Stimulated activated CD8-positive, alpha-beta memory T cell treated with anti-CD3 and anti-CD28 coated beads, Interleukin-7, amount 100 ng/mL, for 4 hours (primary cell): ENCODE data around the gene TCEA2.
"Not testable (repeated sequence)": the region's sequence is repeated elsewhere in the genome, so short reads cannot be mapped to it uniquely, and the experiment has no call there.

ENCODE experiments used
- DNase-seq, 2 donors: peaks; one replicate each; pipeline ENCODE4 v3.0.0-alpha.2; 2020; ENCODE audit warnings: low read depth in 2 of 2

The TCEA2 gene

DNA sequence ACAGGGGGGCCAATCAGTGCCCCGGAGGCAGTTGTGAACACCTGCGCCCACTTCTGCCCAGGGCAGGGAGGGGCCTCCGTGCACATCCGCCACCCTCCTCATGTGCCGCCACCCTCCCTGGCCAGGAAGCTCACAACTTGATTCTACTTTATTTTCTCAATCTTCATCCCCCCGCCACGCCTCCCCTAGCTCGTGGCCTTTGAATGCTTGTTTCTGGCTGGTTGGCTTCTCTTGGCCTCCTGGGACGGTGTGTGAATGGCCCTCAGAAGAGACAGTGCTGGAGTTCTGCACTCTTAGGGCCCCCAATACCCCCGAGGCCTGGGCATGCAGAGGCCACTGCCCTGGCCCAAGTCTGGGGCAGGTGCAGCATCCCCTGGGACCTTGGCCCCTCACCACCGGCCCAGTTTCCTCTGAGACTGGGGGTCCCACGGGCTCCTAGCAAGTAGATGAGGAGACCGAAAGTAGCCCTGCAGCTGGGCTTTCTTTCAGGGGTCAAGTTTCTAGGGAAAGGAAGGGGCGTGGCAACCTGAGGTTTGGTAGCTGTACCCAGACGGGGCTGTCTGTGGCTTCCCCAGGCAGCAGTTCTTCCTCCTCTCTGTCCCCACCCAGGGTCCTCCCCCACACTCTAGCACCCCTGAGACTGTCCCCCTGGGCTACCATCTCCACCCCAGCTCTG, 15.0 kb downstream of the TCEA2 start:
- peak; percentile 28 to 46 for DNase-seq

DNA sequence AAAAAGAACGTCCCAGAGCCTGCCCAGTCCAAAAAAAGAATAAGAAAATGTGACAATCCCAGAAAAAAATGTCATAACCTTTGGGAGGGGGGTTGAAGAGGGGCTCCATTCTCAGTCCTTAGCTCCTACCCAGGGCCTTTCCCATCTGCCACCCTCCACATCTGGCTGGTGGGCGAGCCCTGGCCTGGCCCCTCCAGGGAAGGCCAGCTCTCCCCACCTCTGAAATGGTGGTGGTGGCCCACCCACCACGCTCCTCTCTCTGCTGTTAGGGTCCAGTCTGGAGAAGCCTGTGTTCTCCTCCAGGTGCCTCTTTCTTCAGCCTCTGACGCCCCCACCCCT, 15.9 kb downstream of the TCEA2 start:
- no peak for DNase-seq

DNA sequence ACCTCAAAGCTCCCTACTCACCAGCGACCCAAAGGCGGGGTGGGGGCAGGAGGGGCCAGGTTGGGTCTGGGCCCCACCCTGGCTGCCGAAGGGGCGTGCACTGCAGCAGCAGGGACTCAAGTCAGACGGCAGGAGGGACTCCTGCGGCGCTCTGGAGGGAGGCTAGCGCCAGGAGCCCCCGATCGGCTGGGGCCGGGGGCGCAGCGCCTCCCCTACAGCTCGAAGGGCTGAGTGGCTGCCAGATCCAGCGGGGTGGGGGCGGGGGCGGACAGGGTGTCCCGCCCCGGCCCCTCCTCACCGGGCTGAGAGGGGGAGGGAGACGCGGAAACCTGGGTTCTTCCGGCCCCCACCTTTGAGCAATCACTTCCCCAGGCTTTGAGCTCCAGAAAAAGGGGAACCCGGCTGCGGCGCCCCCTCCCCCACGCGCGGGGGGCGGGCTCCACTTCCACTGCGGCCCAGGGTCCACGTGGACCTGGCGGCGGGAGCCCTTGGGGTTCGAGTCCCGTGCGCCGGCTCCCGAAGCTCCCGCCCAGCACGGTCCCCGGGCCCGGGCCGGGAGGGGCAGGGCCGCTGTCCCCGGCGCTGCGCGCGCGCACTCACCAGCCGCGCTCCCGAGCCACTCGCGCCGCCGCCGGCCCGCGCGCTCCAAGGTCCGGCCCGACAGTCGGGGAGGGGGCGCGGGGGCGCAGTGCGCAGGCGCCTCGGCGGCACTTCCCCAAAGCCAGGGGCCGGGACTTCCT, 16.4 kb downstream of the TCEA2 start, which contains the start of gene RGS19:
TSS of gene RGS19 (minus strand) at position 246 of the 740 bp plus-strand sequence. CDS start 2,632 bp downstream, outside the sequence.
- peak; percentile 41 to 68 for DNase-seq

DNA sequence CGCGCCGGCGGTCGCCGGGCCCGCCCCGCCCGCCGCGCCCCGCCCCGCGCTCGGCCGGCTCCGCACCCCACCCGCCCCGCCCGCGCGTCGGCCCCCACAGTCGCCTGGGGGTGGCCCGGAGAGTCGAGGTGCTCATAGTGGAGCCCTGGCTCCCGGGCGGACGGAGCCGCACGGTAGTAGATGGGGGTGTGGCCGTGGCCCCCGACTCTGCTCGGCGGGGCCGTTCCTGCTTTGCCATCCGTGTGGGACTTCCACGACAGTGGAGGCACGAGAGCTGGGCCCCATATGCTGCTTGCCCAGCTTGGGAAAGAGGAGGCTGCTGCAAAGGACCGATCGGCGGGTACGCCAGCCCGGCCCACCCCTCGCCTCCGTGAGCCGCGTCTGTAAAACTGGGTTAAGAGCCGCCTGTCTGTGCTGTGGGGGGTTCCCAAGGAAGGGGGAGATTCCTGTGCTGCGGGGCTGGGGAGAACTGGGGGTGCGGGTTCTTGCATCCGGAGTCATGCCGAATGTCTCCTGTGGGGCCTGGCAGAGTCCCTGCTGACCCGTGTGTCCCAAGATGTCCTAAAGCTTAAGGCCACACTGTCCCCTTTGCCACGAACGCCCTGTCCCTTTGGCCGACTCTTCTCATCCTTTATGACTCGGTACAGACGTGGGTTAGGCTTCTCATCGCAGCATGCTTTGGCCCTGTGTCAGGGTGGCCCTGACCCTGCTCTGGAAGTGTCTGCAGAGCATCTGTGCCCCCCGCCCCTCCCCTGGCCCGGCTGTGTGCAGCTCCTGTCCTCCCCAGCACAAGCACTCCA, 17.2 kb downstream of the TCEA2 start, which contains the start of gene OPRL1:
TSS of gene OPRL1 (plus strand) at position 70 of the 800 bp plus-strand sequence. CDS start 12,639 bp downstream, outside the sequence.
- no peak for DNase-seq

DNA sequence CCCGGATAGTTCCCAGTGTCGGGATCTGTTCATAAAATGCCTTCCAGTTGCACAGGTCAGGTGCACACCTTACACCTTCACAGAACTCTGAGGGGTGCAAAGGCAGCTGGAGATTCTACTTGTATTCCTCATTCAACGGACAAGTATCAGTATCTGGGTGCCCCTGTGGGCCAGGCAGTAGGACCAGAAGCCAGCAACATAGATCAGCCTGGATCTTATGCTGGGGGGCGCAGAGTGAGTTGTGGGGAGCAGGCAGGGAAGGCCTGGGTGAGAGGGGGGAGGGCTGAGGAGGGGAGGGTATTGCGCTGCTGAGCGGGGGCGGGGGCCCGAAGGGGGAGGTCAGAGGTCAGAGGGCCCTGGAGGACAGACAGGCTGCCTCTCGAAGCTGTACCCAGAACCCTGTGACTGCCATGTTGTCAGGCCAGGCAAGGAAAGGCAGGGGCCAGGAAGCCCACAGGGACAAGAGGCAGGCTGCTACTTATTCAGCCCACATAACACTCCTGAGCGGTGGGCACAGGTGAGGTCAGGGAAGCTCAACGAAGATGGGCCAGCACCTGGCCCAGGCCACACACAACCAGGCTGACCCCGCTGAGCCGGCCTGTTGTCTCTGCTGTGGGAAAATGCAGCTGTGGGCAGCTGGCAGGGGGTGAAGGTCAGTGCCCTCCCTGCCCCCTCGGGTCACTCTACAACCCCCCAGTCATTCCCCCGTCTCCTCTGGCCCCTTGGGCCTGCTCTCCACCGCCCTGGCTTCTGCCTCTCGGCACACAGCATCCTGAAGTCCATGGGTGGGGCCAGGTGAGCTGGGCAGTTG, 18.0 kb downstream of the TCEA2 start:
- no peak for DNase-seq

DNA sequence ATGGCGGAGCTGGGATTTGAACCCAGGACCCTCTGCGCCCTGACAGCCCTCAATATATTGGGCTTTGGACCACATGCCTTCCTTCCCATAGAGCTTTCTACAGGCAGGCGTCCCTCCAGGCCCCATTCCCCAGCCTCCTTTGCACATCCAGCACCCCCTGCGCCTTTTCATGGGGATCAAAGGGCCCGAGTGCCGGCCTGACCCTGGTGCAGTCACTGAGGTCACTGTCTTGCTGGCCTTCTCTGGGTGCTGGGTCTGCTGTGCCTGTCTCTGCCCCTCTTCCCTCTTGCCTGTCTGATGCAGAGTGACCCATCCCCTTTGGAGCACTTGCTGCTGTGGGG, 18.6 kb downstream of the TCEA2 start:
- DNase-seq: no peak

DNA sequence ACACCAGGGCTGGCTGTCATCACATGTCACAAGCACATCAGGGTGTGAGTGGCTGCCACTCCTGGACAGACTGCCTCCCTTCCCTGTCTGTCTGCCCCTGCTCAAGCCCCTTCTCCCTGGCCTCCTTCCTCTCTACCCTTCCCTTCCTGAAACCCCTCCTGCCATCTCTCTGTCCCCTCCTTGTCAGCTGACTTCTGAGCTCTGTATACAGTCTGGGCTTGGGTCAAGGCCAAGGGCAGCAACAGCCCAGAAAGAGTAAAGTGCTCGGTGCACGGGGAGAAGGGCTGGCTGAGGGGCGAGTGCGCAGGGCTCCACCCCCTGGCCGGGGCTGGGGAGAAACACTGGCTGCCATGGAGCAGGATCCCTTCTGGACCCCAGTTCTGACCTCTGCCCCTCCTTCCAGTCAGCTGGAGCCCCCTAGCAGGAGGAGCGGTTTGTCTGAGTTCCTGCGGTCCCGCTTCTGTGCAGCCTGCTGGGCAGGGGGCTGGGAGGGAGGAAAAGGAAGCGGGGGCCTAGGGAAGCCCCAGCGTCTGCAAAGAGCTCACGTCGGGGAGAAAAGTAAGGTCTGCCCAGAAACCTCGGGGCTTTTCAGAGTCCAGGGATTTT, 19.2 kb downstream of the TCEA2 start:
- no peak for DNase-seq

DNA sequence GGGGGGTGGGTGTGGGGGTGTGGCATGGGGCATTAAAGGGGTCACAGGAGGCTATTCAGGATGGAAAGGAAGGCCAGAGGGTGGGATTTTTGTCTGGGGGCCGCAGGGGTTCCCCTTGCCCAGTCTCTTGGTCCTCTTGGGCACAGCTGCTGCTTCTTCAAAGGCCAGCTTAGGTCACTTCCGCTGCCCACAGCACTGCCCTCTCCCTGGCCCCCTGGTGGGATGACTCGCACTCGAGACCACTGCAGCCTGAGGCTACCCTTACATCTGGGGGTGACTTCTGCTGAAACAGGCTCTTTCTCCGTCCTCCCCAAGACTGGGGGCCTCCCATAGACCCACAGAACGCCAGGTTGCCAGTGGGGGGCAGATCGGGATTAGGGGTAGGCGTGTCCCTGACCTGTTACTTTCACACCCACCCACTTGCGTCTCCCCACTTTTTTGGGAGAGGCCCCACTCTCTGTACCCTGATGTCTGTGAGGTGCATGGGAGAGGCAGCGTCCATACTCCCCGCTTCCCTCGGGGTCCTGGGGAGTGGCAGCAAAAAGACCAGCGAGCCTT, 19.9 kb downstream of the TCEA2 start:
- DNase-seq: no peak

DNA sequence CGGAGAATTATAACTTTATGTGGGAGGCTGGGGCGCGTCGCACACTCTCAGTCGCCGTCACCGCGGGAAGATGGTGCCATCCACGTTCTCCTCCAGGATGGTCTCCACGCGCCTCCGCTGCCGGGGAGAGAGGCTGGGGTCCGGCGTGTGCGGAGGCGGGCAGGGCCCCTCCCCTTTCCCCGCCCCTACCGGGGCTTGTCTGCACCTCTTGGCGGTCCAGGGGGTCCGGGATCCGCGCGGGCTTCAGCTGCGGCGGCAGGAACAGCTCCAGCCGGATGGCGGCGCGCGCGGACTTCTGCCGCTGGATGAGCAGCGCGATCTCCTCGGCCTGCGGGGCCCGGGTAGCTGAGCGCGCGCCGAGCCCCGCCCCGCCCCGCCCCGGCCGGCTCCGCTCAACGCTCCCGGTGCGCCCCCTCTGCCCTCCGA, 20.4 kb downstream of the TCEA2 start:
- DNase-seq: peak in 1 of 2 donors; percentile 62

DNA sequence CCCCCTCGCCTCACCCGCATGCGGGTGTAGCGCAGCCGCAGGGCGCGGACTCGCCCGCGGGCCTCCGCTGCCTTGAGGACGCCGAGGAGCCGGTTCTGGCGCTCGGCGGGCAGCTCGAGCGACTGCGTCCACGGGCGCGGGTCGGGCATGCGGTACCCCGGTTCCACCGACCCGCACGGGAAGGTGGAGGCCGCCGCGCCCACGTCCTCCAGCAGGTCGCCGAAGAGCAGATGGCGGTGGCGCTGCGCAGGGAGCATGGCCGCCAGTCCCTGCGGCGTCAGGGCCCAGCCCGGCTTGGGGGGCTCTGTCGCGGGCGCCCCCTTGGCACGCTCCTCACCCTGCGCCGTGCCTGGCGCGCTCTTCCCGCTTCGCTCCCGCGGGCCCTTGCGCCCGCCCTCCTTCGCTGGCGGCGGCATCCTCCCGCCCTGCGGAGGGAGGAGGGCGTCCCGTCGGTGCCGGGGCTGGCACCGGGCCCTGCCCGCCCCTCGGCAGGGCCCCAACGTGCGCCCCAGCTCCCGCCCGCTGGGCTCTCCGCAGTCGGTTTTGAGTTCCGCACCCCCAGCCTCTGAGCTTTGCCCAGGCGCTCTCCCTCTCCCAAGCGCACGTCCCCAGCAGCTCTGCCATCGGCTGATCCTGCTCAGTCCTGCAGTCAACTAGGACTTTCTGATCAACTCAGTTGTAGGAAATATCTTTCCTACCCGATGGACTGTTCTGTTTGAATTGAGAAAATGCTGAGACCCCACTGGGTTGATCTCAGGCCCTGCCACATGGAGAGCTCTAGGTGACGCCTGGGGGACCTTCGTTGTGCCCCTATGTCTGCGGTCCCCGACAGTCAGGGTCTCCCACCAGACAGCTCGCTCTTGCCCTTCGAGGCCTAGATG, 21.0 kb downstream of the TCEA2 start, which contains the start of gene LKAAEAR1:
TSS of gene LKAAEAR1 (minus strand) at position 595 of the 881 bp plus-strand sequence. CDS start at position 416, 179 bp downstream.
- no peak for DNase-seq

DNA sequence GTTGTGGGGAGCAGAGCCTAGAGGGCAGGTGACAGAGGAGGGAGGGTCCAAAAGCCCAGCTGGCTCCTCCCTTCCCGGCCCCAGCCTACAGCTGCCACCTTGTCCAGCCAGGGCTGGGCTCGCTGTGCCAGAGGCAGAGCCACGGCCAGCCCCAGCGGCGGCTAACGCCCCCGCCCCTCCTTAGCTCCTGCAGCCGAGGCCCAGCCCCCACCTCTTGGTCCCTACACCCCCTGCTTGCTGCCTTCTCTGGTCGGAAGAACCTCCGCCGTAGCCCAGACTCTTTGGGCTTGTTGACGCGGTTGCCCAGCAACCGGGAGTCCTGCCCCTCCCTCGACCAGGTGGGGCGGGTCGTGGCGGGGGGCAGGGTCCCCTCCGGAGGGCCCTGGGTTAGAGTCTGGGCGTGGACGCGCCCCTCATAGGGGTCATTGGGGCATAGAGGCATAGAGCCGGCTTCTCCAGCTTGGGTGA, 21.7 kb downstream of the TCEA2 start:
- DNase-seq: no peak

DNA sequence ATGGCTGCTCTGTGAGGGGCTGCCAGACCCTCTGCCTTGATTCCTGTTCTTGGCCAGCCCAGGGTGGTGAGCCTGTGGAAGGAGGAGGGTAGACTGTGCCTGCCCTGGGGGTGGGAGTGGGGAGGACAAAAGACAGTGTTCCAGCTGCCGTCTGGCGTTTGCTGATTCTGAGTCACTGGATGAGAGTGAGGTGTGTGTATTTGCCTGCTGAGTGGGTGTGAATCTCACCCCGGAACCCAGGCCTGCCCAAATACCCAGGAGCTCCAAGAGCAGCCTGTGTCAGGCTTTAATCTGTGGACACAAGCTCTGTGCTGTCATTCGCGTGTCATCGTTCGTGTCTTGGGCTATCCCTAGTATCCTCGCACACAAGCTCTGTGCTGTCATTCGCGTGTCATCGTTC, 23.8 kb downstream of the TCEA2 start:
- DNase-seq: no peak

DNA sequence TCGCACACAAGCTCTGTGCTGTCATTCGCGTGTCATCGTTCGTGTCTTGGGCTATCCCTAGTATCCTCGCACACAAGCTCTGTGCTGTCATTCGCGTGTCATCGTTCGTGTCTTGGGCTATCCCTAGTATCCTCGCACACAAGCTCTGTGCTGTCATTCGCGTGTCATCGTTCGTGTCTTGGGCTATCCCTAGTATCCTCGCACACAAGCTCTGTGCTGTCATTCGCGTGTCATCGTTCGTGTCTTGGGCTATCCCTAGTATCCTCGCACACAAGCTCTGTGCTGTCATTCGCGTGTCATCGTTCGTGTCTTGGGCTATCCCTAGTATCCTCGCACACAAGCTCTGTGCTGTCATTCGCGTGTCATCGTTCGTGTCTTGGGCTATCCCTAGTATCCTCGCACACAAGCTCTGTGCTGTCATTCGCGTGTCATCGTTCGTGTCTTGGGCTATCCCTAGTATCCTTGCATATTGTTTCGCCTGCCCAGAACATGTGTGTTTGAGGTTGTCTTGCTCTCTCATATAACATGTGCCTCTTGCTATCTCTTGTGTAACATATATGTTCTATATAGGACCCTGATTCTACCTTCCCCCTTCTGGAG, 24.3 kb downstream of the TCEA2 start:
- DNase-seq: not testable (repeated sequence)

DNA sequence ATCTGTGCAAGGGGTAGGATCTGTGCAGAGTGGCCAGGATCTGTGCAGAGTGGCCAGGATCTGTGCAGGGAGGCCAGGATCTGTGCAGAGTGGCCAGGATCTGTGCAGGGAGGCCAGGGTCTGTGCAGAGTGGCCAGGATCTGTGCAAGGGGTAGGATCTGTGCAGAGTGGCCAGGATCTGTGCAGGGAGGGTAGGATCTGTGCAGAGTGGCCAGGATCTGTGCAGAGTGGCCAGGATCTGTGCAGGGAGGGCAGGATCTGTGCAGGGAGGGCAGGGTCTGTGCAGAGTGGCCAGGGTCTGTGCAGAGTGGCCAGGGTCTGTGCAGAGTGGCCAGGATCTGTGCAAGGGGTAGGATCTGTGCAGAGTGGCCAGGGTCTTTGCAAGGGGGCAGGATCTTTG, 25.6 kb downstream of the TCEA2 start:
- DNase-seq: not testable (repeated sequence)

DNA sequence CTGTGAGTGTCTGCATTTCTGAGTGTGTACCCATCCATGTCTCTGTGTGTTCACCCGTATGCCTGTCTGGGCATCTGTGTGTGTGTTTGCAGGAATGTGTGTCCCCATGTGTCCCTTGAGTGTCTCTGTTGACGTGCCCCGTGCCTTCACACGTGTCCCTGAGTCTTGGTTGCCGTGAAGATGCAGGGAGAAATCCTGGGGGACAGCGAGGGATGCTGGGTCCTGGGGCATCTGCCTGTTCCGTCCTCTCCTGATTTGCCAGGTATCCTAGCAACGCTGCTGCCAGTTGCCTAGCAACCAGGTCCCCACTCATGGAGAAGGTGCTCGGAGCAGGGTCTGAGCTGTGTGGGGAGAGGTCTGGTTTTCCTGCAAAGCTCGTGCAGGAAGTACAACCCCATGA, 27.2 kb downstream of the TCEA2 start:
- no peak for DNase-seq

DNA sequence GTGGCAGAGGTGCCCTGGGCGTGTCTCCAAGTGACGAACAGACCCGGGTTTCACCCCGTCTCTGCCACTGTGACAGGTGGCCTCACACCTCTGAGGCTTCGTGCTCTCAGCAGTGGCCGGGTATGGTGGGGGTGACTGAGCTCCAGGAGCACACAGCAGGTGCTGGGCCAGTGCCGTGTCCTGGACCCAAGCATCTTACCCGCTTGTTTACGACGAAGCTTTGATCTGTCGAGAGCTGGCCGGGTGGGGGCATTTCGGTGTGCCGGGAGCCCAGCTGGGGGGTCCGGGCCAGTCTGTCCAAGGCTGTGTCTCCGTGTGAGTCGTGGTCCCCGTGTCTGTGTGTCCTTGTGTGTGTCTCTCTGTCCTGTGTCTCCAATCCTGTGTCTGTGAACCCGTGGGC, 28.3 kb downstream of the TCEA2 start:
- DNase-seq: no peak

DNA sequence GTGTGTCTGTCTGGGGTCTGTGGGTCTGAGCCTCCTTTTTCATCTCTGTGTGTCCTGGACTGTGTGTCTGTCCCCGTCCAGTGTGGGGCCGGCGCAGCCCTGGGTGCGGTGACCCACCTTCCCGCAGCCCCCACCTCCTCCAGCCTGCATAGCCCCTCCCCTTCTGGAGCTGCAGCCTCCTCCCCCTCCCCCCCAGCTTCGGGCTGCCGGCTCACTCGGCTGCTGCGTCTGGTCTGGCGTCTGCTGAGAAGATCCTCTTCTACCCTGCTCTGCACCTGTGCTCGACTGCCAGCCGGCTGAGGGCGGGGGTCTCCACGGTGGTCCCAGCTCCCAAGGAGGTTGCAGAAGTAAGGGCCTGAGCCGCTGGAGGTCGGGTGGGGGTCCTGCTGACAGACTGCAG, 28.8 kb downstream of the TCEA2 start:
- no peak for DNase-seq

DNA sequence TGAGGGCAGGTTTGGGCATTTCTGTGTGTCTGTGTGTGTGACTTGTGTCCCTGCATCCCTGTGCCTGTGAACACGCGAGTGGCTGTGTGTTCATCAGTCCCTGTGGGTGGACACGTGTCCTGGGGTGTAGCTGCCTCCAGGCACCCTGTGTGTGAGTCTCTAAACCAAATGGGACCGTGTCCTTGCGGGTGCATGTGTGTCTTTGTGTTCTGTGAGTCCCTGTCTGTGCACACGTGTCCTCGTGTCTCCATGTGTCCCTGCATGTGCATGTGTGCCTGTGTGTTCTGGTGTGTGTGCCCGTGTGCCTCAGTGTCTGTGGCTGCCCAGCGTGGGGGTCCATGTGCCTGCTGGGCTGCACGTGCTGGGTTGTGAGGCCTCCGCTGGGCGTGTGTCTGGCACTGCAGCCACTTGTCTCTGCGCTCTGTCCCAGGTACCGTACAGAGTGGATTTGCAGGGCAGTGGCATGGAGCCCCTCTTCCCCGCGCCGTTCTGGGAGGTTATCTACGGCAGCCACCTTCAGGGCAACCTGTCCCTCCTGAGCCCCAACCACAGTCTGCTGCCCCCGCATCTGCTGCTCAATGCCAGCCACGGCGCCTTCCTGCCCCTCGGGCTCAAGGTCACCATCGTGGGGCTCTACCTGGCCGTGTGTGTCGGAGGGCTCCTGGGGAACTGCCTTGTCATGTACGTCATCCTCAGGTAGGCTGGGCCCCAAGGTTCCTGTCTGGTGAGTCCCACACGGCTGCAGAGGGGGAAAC, 29.4 kb downstream of the TCEA2 start:
- DNase-seq: no peak
